MM.1S (cell line): ENCODE results near the gene ANKRD31.

Experiments used
- CTCF ChIP-seq: fragments of 300-600 bp; sonication (generic); IDR thresholded peaks from 2 replicates; pipeline ENCODE4 v1.5.1; 2016; ENCODE audit warnings: antibody characterized with exemption, low read length, mixed read lengths
- EZH2phosphoT487 ChIP-seq: fragments of 300-600 bp; sonication (generic); IDR thresholded peaks from 2 replicates; pipeline ENCODE4 v1.6.1; 2018; ENCODE audit warnings: antibody characterized with exemption, low read length

- no peak for TF ChIP-seq EZH2phosphoT487
- TF ChIP-seq CTCF: no peak
These were observed 67.2 kb downstream of the ANKRD31 start for GRCh38 chr5:75169516-75169915.
